ENCODE data around the gene SOCS1. TPM values are rescaled to one million over a fixed set of nuclear protein-coding genes. Genes with fewer than 3 reads are reported as not detected.

SOCS1 gene
- polyA plus RNA-seq, 2 of the 4 experiments (the other 2 are of a cell fraction): 0.16 to 0.26 TPM

- DNase-seq (ENCODE audit: low read depth in 1 of 2, low spot score in 1 of 2): no peak
- POLR2A ChIA-PET: interaction anchor here (1.2 kb wide), 1 partner anchor 45 kb away, joined by 4 read pairs; the partner anchor contains the start of gene SOCS1
- Histone ChIP-seq H3K4me2 (no peak overlapping the region), H3K4me1 (no peaks in the 10 kb centered on the region), H3K9me3 (peaks cover 14% of the 10 kb centered on the region), H3K4me3 (no peak overlapping the region), H3K27ac (no peak overlapping the region)
- TF ChIP-seq RFX5 (IDR thresholded peaks at IDR 0.05) (no peak), RAD21 (conservative IDR thresholded peaks at IDR 0.05 in 1 of 2, IDR thresholded peaks at IDR 0.05 in 1 of 2) (peak in 1 of 2 experiments; percentile 27; a peak in 1 of 5 replicates), PBX3 (IDR thresholded peaks at IDR 0.05) (no peak)
- no peak for FAIRE-seq
- CTCF ChIA-PET: interaction anchor here (1.0 to 1.7 kb wide), 2 partner anchors 11 to 248 kb away, joined by 3 to 9 read pairs; no protein-coding TSS in a partner anchor
- 41% methylated on average over 16 of the region's 16 CpGs for WGBS (ENCODE audit: missing lambda C conversion rate)
- peak in 1 of 2 experiments; percentile 61; a peak in 2 of 6 replicates for ATAC-seq
Measured at GRCh38 chr16:11211061-11211976, 44.7 kb downstream of the SOCS1 start.

- no peak for DNase-seq (ENCODE audit: low read depth in 1 of 2, low spot score in 1 of 2)
- no peak for FAIRE-seq
- Histone ChIP-seq H3K9me3 (peaks cover 11% of the 10 kb centered on the region), H3K4me3 (no peak overlapping the region), H3K4me1 (no peaks in the 10 kb centered on the region), H3K4me2 (no peak overlapping the region), H3K27ac (no peak overlapping the region)
- no peak for ATAC-seq
- TF ChIP-seq JUNB (IDR thresholded peaks at IDR 0.05) (no peak), MAX (IDR thresholded peaks at IDR 0.05) (no peak), RFX5 (IDR thresholded peaks at IDR 0.05) (no peak), CBX8 (IDR thresholded peaks at IDR 0.05) (no peak), E2F6 (IDR thresholded peaks at IDR 0.05; ENCODE audit: borderline replicate concordance, low read depth) (no peak), RCOR1 (IDR thresholded peaks at IDR 0.05; ENCODE audit: low read depth, low read length) (no peak), FOSL2 (IDR thresholded peaks at IDR 0.05) (no peak), FOSL2 (CRISPR knock-in tag; IDR thresholded peaks at IDR 0.05) (no peak), HDAC2 (IDR thresholded peaks at IDR 0.05) (no peak), MAZ (IDR thresholded peaks at IDR 0.05; ENCODE audit: borderline replicate concordance, low read depth, low read length) (no peak), HOXB13 (CRISPR knock-in tag; IDR thresholded peaks at IDR 0.05; ENCODE audit: low read depth) (no peak), CHD4 (IDR thresholded peaks at IDR 0.05; ENCODE audit: borderline replicate concordance) (no peak), CBX2 (IDR thresholded peaks at IDR 0.05; ENCODE audit: borderline replicate concordance, low read depth) (no peak), ATOH8 (CRISPR knock-in tag; IDR thresholded peaks at IDR 0.05; ENCODE audit: low read depth) (no peak), BCL3 (IDR thresholded peaks at IDR 0.05) (no peak), EHMT2 (IDR thresholded peaks at IDR 0.05; ENCODE audit: low read depth) (no peak), POLR2AphosphoS2 (conservative IDR thresholded peaks at IDR 0.05; ENCODE audit: low read length) (no peak), NPAS2 (CRISPR knock-in tag; IDR thresholded peaks at IDR 0.05; ENCODE audit: borderline replicate concordance) (no peak), REST (IDR thresholded peaks at IDR 0.05) (no peak), TFCP2L1 (CRISPR knock-in tag; IDR thresholded peaks at IDR 0.05) (no peak), MYC (IDR thresholded peaks at IDR 0.05; ENCODE audit: borderline replicate concordance, low read length) (no peak)
- 72% methylated on average over 10 of the region's 11 CpGs for WGBS (ENCODE audit: missing lambda C conversion rate)
- CTCF ChIA-PET: interaction anchor here (0.6 to 1.0 kb wide), 4 partner anchors 10 to 227 kb away, joined by 3 to 4 read pairs (median 3); no protein-coding TSS in a partner anchor
- POLR2A ChIA-PET: no interaction called here
Measured at GRCh38 chr16:11210260-11210659, 45.7 kb downstream of the SOCS1 start.
